Stomach (tissue), 4 donors: ENCODE data around the gene DYNC1I1.

Experiments used
- CTCF ChIP-seq, 7 experiments: fragments of 450-650 bp in 4 of 7; fragments of 200-600 bp in 3 of 7; sonication (generic) in 3 of 7; IDR thresholded peaks; one replicate each; pipeline ENCODE4 v1.5.1; 2016 to 2019; ENCODE audit warnings: antibody characterized with exemption in 7 of 7, control low read depth in 2 of 7, mild to moderate bottlenecking in 1 of 7
- EP300 ChIP-seq: sonication (generic); formaldehyde crosslinking; IDR thresholded peaks from one replicate; pipeline ENCODE4 v1.6.1; 2017; ENCODE audit warnings: antibody characterized with exemption
- POLR2A ChIP-seq, 4 donors: fragments of 450-650 bp; IDR thresholded peaks; one replicate each; pipeline ENCODE4 v1.6.1; 2016; ENCODE audit warnings: antibody characterized with exemption in 4 of 4, control low read depth in 2 of 4, mild to moderate bottlenecking in 1 of 4, moderate library complexity in 1 of 4
- POLR2AphosphoS5 ChIP-seq, 3 donors: sonication (generic); formaldehyde crosslinking; IDR thresholded peaks; one replicate each; pipeline ENCODE4 v1.6.1; 2016; ENCODE audit warnings: antibody characterized with exemption in 3 of 3

DNA sequence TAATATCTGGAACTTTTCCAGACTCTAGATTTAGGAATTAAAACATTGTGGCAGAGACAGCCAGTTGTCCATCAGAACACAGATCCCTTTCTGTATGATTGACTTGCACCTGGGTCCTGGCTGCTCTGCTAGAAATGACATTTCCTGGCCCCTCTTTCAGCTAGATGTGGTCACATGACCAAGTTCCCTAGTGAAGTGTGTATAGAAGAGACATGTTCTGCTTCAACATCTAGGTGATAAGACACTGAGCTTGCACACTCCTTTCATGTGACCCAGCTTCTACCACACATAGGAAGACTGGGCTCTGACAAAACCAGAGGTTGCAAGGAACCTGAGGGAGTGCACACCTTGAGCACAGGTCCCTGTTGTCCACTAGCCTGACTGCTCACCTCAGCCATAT, 22.8 kb upstream of the DYNC1I1 start:
- TF ChIP-seq CTCF (IDR thresholded peaks at IDR 0.05) (no peak), POLR2AphosphoS5 (IDR thresholded peaks at IDR 0.05) (no peak), EP300 (no peak), POLR2A (IDR thresholded peaks at IDR 0.05) (no peak)
